CD4-positive, alpha-beta memory T cell (primary cell): ENCODE measurements around the gene SGCB. TPM values are rescaled to one million over a fixed set of nuclear protein-coding genes. Genes with fewer than 3 reads are reported as not detected.

Source experiments
- CTCF ChIA-PET: fragments of 350-600 bp; sonication (Branson Sonifier 250); formaldehyde crosslinking; loops from one replicate; lab custom pipeline; 2021; ENCODE audit warnings: inconsistent platforms; ENCODE audit not compliant: partially characterized antibody; lab: Charles Lee
- POLR2A ChIA-PET: fragments of 350-600 bp; sonication (Branson Sonifier 250); formaldehyde crosslinking; loops from one replicate; lab custom pipeline; 2021; ENCODE audit not compliant: partially characterized antibody; lab: Charles Lee
- DNase-seq, 5 donors: peaks; one replicate each; pipeline versions ENCODE4 v3.0.0 to v3.0.0-alpha.2; 2020 to 2022; ENCODE audit warnings: mixed read lengths in 1 of 5
- H3K27ac ChIP-seq: one replicate; pipeline ENCODE4 v1.7.0; 2013; ENCODE audit warnings: low read depth, low read length
- H3K27me3 ChIP-seq: 2 replicates; pipeline ENCODE4 v1.7.0; 2013; ENCODE audit warnings: mild to moderate bottlenecking, low read length, moderate library complexity; ENCODE audit not compliant: insufficient read depth
- H3K36me3 ChIP-seq: 2 replicates; pipeline ENCODE4 v1.7.0; 2013; ENCODE audit warnings: mild to moderate bottlenecking, low read length, moderate library complexity; ENCODE audit not compliant: insufficient read depth
- H3K4me1 ChIP-seq: 2 replicates; pipeline ENCODE4 v1.7.0; 2013; ENCODE audit warnings: mild to moderate bottlenecking, low read length, moderate library complexity; ENCODE audit not compliant: insufficient read depth
- H3K4me3 ChIP-seq, 2 donors: one replicate each; pipeline ENCODE4 v1.7.0; 2013; ENCODE audit warnings: low read length in 2 of 2, mild to moderate bottlenecking in 1 of 2
- H3K9me3 ChIP-seq, 2 donors: one replicate each; pipeline ENCODE4 v1.7.0; 2013; ENCODE audit warnings: low read length in 2 of 2, control low read depth in 1 of 2; ENCODE audit not compliant: control insufficient read depth in 1 of 2
- H3K27ac Mint-ChIP-seq, 7 donors: one replicate each; pipeline ENCODE4 v1.8.0; 2020 to 2021; ENCODE audit warnings: mixed read lengths in 7 of 7, mild to moderate bottlenecking in 6 of 7, inconsistent platforms in 3 of 7, moderate library complexity in 3 of 7
- H3K27me3 Mint-ChIP-seq, 2 donors: one replicate each; pipeline ENCODE4 v1.8.0; 2020 to 2021; ENCODE audit warnings: mixed read lengths in 2 of 2
- H3K36me3 Mint-ChIP-seq, 2 donors: one replicate each; pipeline ENCODE4 v1.8.0; 2020 to 2021; ENCODE audit warnings: mixed read lengths in 2 of 2, inconsistent platforms in 1 of 2, mild to moderate bottlenecking in 1 of 2
- H3K4me1 Mint-ChIP-seq, 4 donors: one replicate each; pipeline ENCODE4 v1.8.0; 2020 to 2021; ENCODE audit warnings: mixed read lengths in 4 of 4, mild to moderate bottlenecking in 1 of 4
- H3K4me3 Mint-ChIP-seq, 8 donors: one replicate each; pipeline ENCODE4 v1.8.0; 2020 to 2021; ENCODE audit warnings: mixed read lengths in 8 of 8, mild to moderate bottlenecking in 7 of 8, moderate library complexity in 6 of 8, inconsistent platforms in 3 of 8
- H3K9me3 Mint-ChIP-seq, 8 donors: one replicate each; pipeline ENCODE4 v1.8.0; 2020 to 2021; ENCODE audit warnings: mixed read lengths in 8 of 8, mild to moderate bottlenecking in 5 of 8, inconsistent platforms in 3 of 8, moderate library complexity in 1 of 8
- intact Hi-C: fragments of 100-400 bp; cut with micrococcal nuclease; formaldehyde crosslinking; loops from one replicate; pipeline ENCODE4 v1.15.1; 2023
- polyA plus RNA-seq, 2 donors: library from polyadenylated mRNA; unstranded; fragments of 300-500 nt; fragmentation: Illumina TruSeq; gene quantifications; one replicate each; pipeline ENCODE4 v1.2.3, GENCODE V29; 2021
- total RNA-seq, 2 experiments: library from RNA; stranded (reverse); gene quantifications; one replicate each; pipeline ENCODE4 v1.2.3, GENCODE V29; 2021

SGCB gene
- total and polyA plus RNA-seq, 4 experiments from 2014 or later, result 5.1 to 7.5 (median 7.4) TPM

- no peak overlapping the region for H3K4me3 Mint-ChIP-seq
- H3K27me3 Mint-ChIP-seq, result peaks cover 12 to 14% of the 10 kb centered on the region in 2 donors
- H3K9me3 Mint-ChIP-seq, result no peaks in the 10 kb centered on the region
- no peak overlapping the region for H3K4me3 ChIP-seq
- no peak overlapping the region for H3K27ac Mint-ChIP-seq
- DNase-seq, result no peak
- H3K4me1 Mint-ChIP-seq, result no peaks in the 10 kb centered on the region
- intact Hi-C loops, result no loop called here
- H3K9me3 ChIP-seq, result no peaks in the 10 kb centered on the region
- POLR2A ChIA-PET, result no interaction called here
- H3K27me3 ChIP-seq, result peaks cover 5% of the 10 kb centered on the region
- no peak overlapping the region for H3K27ac ChIP-seq
- no peaks in the 10 kb centered on the region for H3K4me1 ChIP-seq
- CTCF ChIA-PET, result no interaction called here
- no peaks in the 10 kb centered on the region for H3K36me3 ChIP-seq
- H3K36me3 Mint-ChIP-seq, result no peaks in the 10 kb centered on the region
Measured at GRCh38 chr4:52059372-52059771, 21.3 kb upstream of the SGCB start.

DNA sequence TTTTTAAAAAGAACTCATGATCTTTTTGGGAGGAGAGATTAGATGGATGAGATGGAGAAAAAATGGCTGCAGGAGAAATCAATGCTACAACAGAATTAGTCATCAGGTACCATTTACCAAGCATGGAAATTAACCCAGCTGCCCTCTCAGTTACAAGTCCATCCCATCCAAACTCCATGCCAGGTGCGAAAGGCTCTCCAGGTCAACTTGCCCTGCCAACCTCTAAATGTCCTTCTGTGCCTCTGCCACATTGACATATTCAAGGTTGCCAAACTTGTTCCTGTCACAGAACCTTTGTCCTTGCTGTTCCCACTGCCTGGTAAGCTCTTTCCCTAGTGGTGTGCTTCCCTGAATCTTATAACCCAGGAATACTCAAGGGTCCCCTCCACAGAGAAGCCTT is 20.2 kb upstream of the SGCB start:
- Histone ChIP-seq H3K9me3 (no peaks in the 10 kb centered on the region), H3K4me3 (no peak overlapping the region), H3K4me1 (no peaks in the 10 kb centered on the region), H3K27me3 (peaks cover 6% of the 10 kb centered on the region), H3K36me3 (no peaks in the 10 kb centered on the region), H3K27ac (no peak overlapping the region)
- intact Hi-C loops, result no loop called here
- Mint-ChIP-seq H3K9me3 (no peaks in the 10 kb centered on the region), H3K27me3 (peaks cover 18 to 22% of the 10 kb centered on the region in 2 donors), H3K36me3 (no peaks in the 10 kb centered on the region), H3K27ac (no peak overlapping the region), H3K4me1 (peaks cover 0 to 3% (median 0%) of the 10 kb centered on the region in 4 donors), H3K4me3 (no peak overlapping the region)
- ChIA-PET CTCF (no interaction called here), POLR2A (no interaction called here)
- DNase-seq, result no peak

DNA sequence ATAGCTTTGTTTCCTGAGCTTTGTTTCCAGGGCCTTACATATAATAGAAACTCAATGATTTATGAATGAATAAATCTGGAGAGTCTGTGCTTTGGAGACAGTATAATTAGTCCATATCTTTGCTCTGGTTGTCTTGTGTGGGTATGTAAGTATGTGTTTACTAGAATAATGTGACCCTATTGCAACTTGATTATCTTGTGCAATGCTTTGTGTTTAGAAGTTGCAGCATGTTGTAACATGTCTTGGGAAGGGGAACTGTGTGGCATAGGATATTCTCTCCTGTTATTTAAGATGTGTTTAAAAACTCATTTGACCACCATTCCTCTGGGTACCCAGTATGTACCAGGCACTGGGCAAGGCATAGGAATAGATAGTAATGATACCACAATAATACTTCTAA is 19.1 kb upstream of the SGCB start:
- H3K4me1 ChIP-seq, result peaks cover 1% of the 10 kb centered on the region
- no peak overlapping the region for H3K27ac Mint-ChIP-seq
- CTCF ChIA-PET, result no interaction called here

DNA sequence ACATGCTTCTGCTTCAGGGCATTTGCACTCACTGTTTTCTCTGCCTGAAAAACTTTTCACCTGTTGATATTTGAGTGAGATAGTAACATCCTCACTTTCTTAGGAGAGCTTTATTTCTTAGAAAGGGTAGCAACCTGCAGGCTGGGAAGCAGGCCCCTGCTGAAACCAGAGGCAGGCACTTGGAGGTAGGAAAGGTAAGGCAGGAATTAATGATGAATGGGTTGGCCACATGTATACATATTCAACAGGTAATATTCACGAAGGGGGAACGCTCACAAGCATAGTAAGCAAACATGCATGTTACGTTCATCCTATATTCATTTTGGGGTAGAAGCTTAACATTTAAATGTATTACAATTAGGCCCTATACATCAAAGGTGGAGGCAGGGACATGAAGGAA is 16.2 kb upstream of the SGCB start:
- Mint-ChIP-seq H3K27me3 (peaks cover 44 to 46% of the 10 kb centered on the region in 2 donors), H3K4me3 (no peak overlapping the region), H3K36me3 (no peaks in the 10 kb centered on the region), H3K27ac (no peak overlapping the region), H3K4me1 (peaks cover 7 to 24% (median 13%) of the 10 kb centered on the region in 4 donors), H3K9me3 (no peaks in the 10 kb centered on the region)
- Histone ChIP-seq H3K27ac (no peak overlapping the region), H3K4me1 (peaks cover 10% of the 10 kb centered on the region), H3K4me3 (no peak overlapping the region), H3K27me3 (peaks cover 30% of the 10 kb centered on the region), H3K9me3 (no peaks in the 10 kb centered on the region), H3K36me3 (no peaks in the 10 kb centered on the region)
- no peak for DNase-seq
- CTCF ChIA-PET, result no interaction called here
- POLR2A ChIA-PET, result no interaction called here
- intact Hi-C loops, result no loop called here

More for the DNA sequence above, 19.1 kb upstream of the SGCB start:
- intact Hi-C loops, result no loop called here
- no peak overlapping the region for H3K4me3 ChIP-seq
- POLR2A ChIA-PET, result no interaction called here
- peaks cover 4 to 12% (median 5%) of the 10 kb centered on the region in 4 donors for H3K4me1 Mint-ChIP-seq
- H3K4me3 Mint-ChIP-seq, result no peak overlapping the region
- H3K36me3 Mint-ChIP-seq, result no peaks in the 10 kb centered on the region
- H3K9me3 ChIP-seq, result no peaks in the 10 kb centered on the region
- no peak overlapping the region for H3K27ac ChIP-seq
- DNase-seq, result no peak
- H3K9me3 Mint-ChIP-seq, result no peaks in the 10 kb centered on the region
- H3K27me3 Mint-ChIP-seq, result peaks cover 27 to 31% of the 10 kb centered on the region in 2 donors
- H3K27me3 ChIP-seq, result peaks cover 15% of the 10 kb centered on the region
- H3K36me3 ChIP-seq, result no peaks in the 10 kb centered on the region

- Mint-ChIP-seq H3K36me3 (no peaks in the 10 kb centered on the region), H3K9me3 (no peaks in the 10 kb centered on the region), H3K4me1 (peaks cover 7 to 24% (median 13%) of the 10 kb centered on the region in 4 donors), H3K4me3 (peak overlapping the region in 6 of 8 donors; percentile 7 to 83 (median 68)), H3K27ac (no peak overlapping the region), H3K27me3 (peaks cover 54 to 55% of the 10 kb centered on the region in 2 donors)
- peaks cover 10% of the 10 kb centered on the region for H3K4me1 ChIP-seq
- no peak overlapping the region for H3K27ac ChIP-seq
- H3K4me3 ChIP-seq, result no peak overlapping the region
- POLR2A ChIA-PET, result no interaction called here
- no peaks in the 10 kb centered on the region for H3K36me3 ChIP-seq
- intact Hi-C loops, result no loop called here
- H3K9me3 ChIP-seq, result no peaks in the 10 kb centered on the region
- CTCF ChIA-PET, result no interaction called here
- no peak for DNase-seq
- peaks cover 31% of the 10 kb centered on the region for H3K27me3 ChIP-seq
Measured at GRCh38 chr4:52052475-52052780, 14.3 kb upstream of the SGCB start.

GRCh38 chr4:52051615-52052474 is 13.7 kb upstream of the SGCB start:
- H3K36me3 Mint-ChIP-seq, result no peaks in the 10 kb centered on the region
- ChIA-PET POLR2A (no interaction called here), CTCF (no interaction called here)
- H3K9me3 Mint-ChIP-seq, result no peaks in the 10 kb centered on the region
- no peaks in the 10 kb centered on the region for H3K36me3 ChIP-seq
- H3K27me3 ChIP-seq, result peaks cover 31% of the 10 kb centered on the region
- no peak overlapping the region for H3K27ac Mint-ChIP-seq
- H3K4me3 ChIP-seq, result no peak overlapping the region
- peak overlapping the region; percentile 61 to 83 (median 71) for H3K4me3 Mint-ChIP-seq
- peaks cover 10% of the 10 kb centered on the region for H3K4me1 ChIP-seq
- no peak for DNase-seq
- H3K4me1 Mint-ChIP-seq, result peaks cover 7 to 24% (median 13%) of the 10 kb centered on the region in 4 donors
- H3K27me3 Mint-ChIP-seq, result peaks cover 56 to 60% of the 10 kb centered on the region in 2 donors
- intact Hi-C loops, result no loop called here
- no peaks in the 10 kb centered on the region for H3K9me3 ChIP-seq
- H3K27ac ChIP-seq, result no peak overlapping the region

DNA sequence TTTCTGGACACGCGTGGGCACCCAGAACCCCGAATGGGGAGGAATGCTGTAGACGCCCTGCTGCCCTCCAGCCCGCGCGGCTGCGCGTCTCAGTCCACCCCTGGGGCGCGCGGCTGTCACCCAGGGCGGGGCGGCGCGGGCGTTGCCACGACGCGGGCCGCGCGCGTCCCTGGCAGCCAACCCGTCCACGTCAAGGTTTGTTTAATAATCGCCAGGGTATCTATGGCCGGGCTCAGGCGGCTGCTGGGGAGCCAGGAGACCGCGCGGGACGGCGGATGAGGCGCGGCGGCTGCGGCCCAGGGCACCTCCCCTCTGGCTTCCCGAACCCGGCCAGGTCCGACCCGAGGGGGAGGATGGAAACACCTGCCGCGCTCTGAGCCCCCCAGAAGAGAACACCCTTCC is 13.1 kb upstream of the SGCB start, which contains the start of gene SPATA18:
Gene SPATA18 (plus strand): TSS at position 92 of the 402 bp plus-strand sequence. CDS start 401 bp downstream, outside the sequence.
- Mint-ChIP-seq H3K4me1 (peaks cover 7 to 24% (median 13%) of the 10 kb centered on the region in 4 donors), H3K27ac (no peak within 1 kb of the TSS), H3K27me3 (peaks cover 55 to 62% of the 10 kb centered on the region in 2 donors), H3K4me3 (peak within 1 kb of the TSS; percentile 61 to 83 (median 71)), H3K9me3 (no peaks in the 10 kb centered on the region), H3K36me3 (no peaks in the 10 kb centered on the region)
- DNase-seq, result no peak
- H3K4me1 ChIP-seq, result peaks cover 10% of the 10 kb centered on the region
- no peak within 1 kb of the TSS for H3K27ac ChIP-seq
- H3K9me3 ChIP-seq, result no peaks in the 10 kb centered on the region
- no peak within 1 kb of the TSS for H3K4me3 ChIP-seq
- intact Hi-C loops, result no loop called here
- H3K36me3 ChIP-seq, result no peaks in the 10 kb centered on the region
- ChIA-PET CTCF (no interaction called here), POLR2A (no interaction called here)
- H3K27me3 ChIP-seq, result peaks cover 31% of the 10 kb centered on the region
